H1 (cell line): ENCODE results near the gene PXDN. TPM values are rescaled to one million over a fixed set of nuclear protein-coding genes. Genes with fewer than 3 reads are reported as not detected.

Experiments
- CTCF ChIA-PET: fragments of 300-600 bp; sonication (Branson Sonifier 250); formaldehyde crosslinking; loops from one replicate; lab custom pipeline; 2021; ENCODE audit not compliant: partially characterized antibody; lab: Charles Lee
- POLR2A ChIA-PET: fragments of 300-600 bp; sonication (Branson Sonifier 250); formaldehyde crosslinking; loops from one replicate; lab custom pipeline; 2021; ENCODE audit warnings: inconsistent platforms; ENCODE audit not compliant: partially characterized antibody; lab: Charles Lee
- DNase-seq, 2 experiments: peaks; one replicate each; pipeline versions ENCODE4 v3.0.0 to v3.0.0-alpha.2; 2010 to 2022; ENCODE audit warnings: low spot score in 2 of 2, low read depth in 1 of 2, mixed read lengths in 1 of 2
- FAIRE-seq: peaks from 2 replicates; lab custom pipeline; 2011; peaks lifted over from hg19 to GRCh38; lab: Jason Lieb, UNC
- H2AFZ ChIP-seq: 2 replicates; pipeline ENCODE4 v1.8.1; 2012; ENCODE audit warnings: low read length, inconsistent platforms
- H2AK5ac ChIP-seq: 2 replicates; pipeline ENCODE4 v1.6.1; 2013; ENCODE audit warnings: low read depth, low read length
- H2BK120ac ChIP-seq: replicated peaks from 2 replicates; pipeline ENCODE3; 2013; ENCODE audit warnings: low read depth, low read length, inconsistent platforms
- H2BK12ac ChIP-seq: 2 replicates; pipeline ENCODE4 v1.6.1; 2013; ENCODE audit warnings: low read depth, low read length
- H2BK15ac ChIP-seq: 2 replicates; pipeline ENCODE4 v1.6.1; 2013; ENCODE audit warnings: low read length
- H2BK20ac ChIP-seq: 2 replicates; pipeline ENCODE4 v1.6.1; 2013; ENCODE audit warnings: low read length
- H2BK5ac ChIP-seq: 2 replicates; pipeline ENCODE4 v1.6.1; 2013; ENCODE audit warnings: low read depth, low read length
- H3K14ac ChIP-seq: 2 replicates; pipeline ENCODE4 v1.6.1; 2013; ENCODE audit warnings: inconsistent platforms; ENCODE audit not compliant: insufficient read length
- H3K18ac ChIP-seq: 2 replicates; pipeline ENCODE4 v1.6.1; 2013; ENCODE audit warnings: low read length; ENCODE audit errors: extremely low read depth
- H3K23ac ChIP-seq: 2 replicates; pipeline ENCODE4 v1.6.1; 2013; ENCODE audit warnings: inconsistent platforms; ENCODE audit not compliant: insufficient read length
- H3K23me2 ChIP-seq: 2 replicates; pipeline ENCODE4 v1.6.1; 2013; ENCODE audit warnings: low read depth, low read length
- H3K27ac ChIP-seq: 2 replicates; pipeline ENCODE4 v1.6.1; 2011; ENCODE audit warnings: low read depth, low read length, inconsistent platforms
- H3K27me3 ChIP-seq, 4 experiments: replicated peaks in 1 of 4; 1 replicate in 1 of 4; 2 replicates in 3 of 4; pipeline versions ENCODE4 v1.6.1 to v1.8.1; 2011 to 2013; ENCODE audit warnings: low read length in 3 of 4, mild to moderate bottlenecking in 3 of 4, inconsistent platforms in 2 of 4, mixed read lengths in 2 of 4, moderate library complexity in 1 of 4; ENCODE audit not compliant: control insufficient read depth in 3 of 4, insufficient read depth in 3 of 4; ENCODE audit errors: extremely low read depth in 1 of 4
- H3K36me3 ChIP-seq, 4 experiments: 2 replicates each; pipeline versions ENCODE4 v1.6.1 to v1.8.1; 2011 to 2013; ENCODE audit warnings: mild to moderate bottlenecking in 4 of 4, low read length in 3 of 4, moderate library complexity in 2 of 4, control low read depth in 1 of 4, inconsistent platforms in 1 of 4; ENCODE audit not compliant: insufficient read depth in 4 of 4, control insufficient read depth in 2 of 4
- H3K4ac ChIP-seq: replicated peaks from 2 replicates; pipeline ENCODE3; 2013; ENCODE audit warnings: low read length, low read depth, mixed read lengths, inconsistent platforms; ENCODE audit not compliant: insufficient read length
- H3K4me1 ChIP-seq, 4 experiments: replicated peaks in 1 of 4; 1 replicate in 1 of 4; 2 replicates in 3 of 4; pipeline versions ENCODE4 v1.6.1 to v1.8.1; 2011 to 2013; ENCODE audit warnings: low read length in 3 of 4, inconsistent platforms in 2 of 4, mixed read lengths in 1 of 4; ENCODE audit not compliant: insufficient read depth in 4 of 4, control insufficient read depth in 3 of 4
- H3K4me2 ChIP-seq, 2 experiments: 2 replicates each; pipeline versions ENCODE4 v1.6.1 to v1.8.1; 2011 to 2013; ENCODE audit warnings: low read depth in 2 of 2, low read length in 2 of 2, control low read depth in 1 of 2, inconsistent platforms in 1 of 2, mild to moderate bottlenecking in 1 of 2; ENCODE audit not compliant: insufficient read depth in 1 of 2
- H3K4me3 ChIP-seq, 4 experiments: fragments of 200-600, 300-600 bp in 1 of 4; sonication (generic), shearing (Covaris generic), sonication (Bioruptor Twin) in 1 of 4; 2 replicates each; pipeline versions ENCODE4 v1.5.1 to v1.8.1; 2011 to 2016; ENCODE audit warnings: low read length in 4 of 4, low read depth in 3 of 4, control low read depth in 2 of 4, inconsistent platforms in 2 of 4, mild to moderate bottlenecking in 2 of 4, mixed read lengths in 1 of 4, moderate library complexity in 1 of 4; ENCODE audit not compliant: insufficient read depth in 2 of 4; ENCODE audit errors: extremely low read depth in 1 of 4
- H3K56ac ChIP-seq: replicated peaks from 2 replicates; pipeline ENCODE3; 2013; ENCODE audit warnings: low read depth, mild to moderate bottlenecking, mixed read lengths, low read length, inconsistent platforms; ENCODE audit not compliant: insufficient read length
- H3K79me1 ChIP-seq: 2 replicates; pipeline ENCODE4 v1.6.1; 2013; ENCODE audit warnings: low read depth, low read length, control low read depth
- H3K79me2 ChIP-seq, 2 experiments: 2 replicates each; pipeline versions ENCODE4 v1.6.1 to v1.8.1; 2012 to 2013; ENCODE audit warnings: low read length in 2 of 2, mild to moderate bottlenecking in 2 of 2, inconsistent platforms in 1 of 2; ENCODE audit not compliant: insufficient read depth in 2 of 2, control insufficient read depth in 1 of 2
- H3K9ac ChIP-seq, 4 experiments: replicated peaks in 1 of 4; 1 replicate in 1 of 4; 2 replicates in 3 of 4; pipeline versions ENCODE4 v1.6.1 to v1.8.1; 2011 to 2013; ENCODE audit warnings: low read depth in 3 of 4, low read length in 3 of 4, control low read depth in 2 of 4, mild to moderate bottlenecking in 2 of 4, moderate library complexity in 2 of 4, inconsistent platforms in 1 of 4; ENCODE audit errors: extremely low read depth in 1 of 4
- H3K9me3 ChIP-seq, 2 experiments: 2 replicates each; pipeline versions ENCODE4 v1.6.1 to v1.8.1; 2012 to 2013; ENCODE audit warnings: mild to moderate bottlenecking in 2 of 2, moderate library complexity in 2 of 2, control low read depth in 1 of 2, inconsistent platforms in 1 of 2, low read depth in 1 of 2, low read length in 1 of 2, mixed read lengths in 1 of 2; ENCODE audit not compliant: insufficient read depth in 2 of 2
- H4K20me1 ChIP-seq, 2 experiments: replicated peaks in 1 of 2; 2 replicates each; pipeline versions ENCODE3 to v1.8.1; 2011 to 2013; ENCODE audit warnings: inconsistent platforms in 2 of 2, low read length in 2 of 2, mild to moderate bottlenecking in 1 of 2; ENCODE audit not compliant: insufficient read depth in 2 of 2, control insufficient read depth in 1 of 2
- H4K5ac ChIP-seq: 2 replicates; pipeline ENCODE4 v1.6.1; 2013; ENCODE audit warnings: low read length, low read depth, mixed read lengths, inconsistent platforms; ENCODE audit not compliant: insufficient read length
- H4K8ac ChIP-seq: 2 replicates; pipeline ENCODE4 v1.8.0; 2013; ENCODE audit warnings: mild to moderate bottlenecking, moderate library complexity, low read length, inconsistent platforms; ENCODE audit not compliant: insufficient read depth; ENCODE audit errors: extremely low read depth
- H4K91ac ChIP-seq: replicated peaks from 2 replicates; pipeline ENCODE3; 2013; ENCODE audit warnings: low read length, mixed read lengths, inconsistent platforms; ENCODE audit not compliant: insufficient read length
- BACH1 ChIP-seq: IDR thresholded peaks from 2 replicates; pipeline ENCODE4 v1.6.1; 2012; ENCODE audit warnings: low read length, improper control_type of control experiment
- BCL11A ChIP-seq, 2 experiments: IDR thresholded peaks; one replicate each; pipeline ENCODE4 v1.6.1; 2011; ENCODE audit warnings: low read depth in 2 of 2, low read length in 2 of 2, mild to moderate bottlenecking in 2 of 2
- CTBP2 ChIP-seq: IDR thresholded peaks from 2 replicates; pipeline ENCODE4 v1.7.0; 2011; ENCODE audit warnings: borderline replicate concordance, mild to moderate bottlenecking, moderate library complexity, mixed read lengths, low read length; ENCODE audit not compliant: insufficient read depth, insufficient read length
- KDM4A ChIP-seq: IDR thresholded peaks from one replicate; pipeline ENCODE4 v1.7.1; 2012; ENCODE audit warnings: low read depth, mild to moderate bottlenecking, moderate library complexity, low read length, inconsistent platforms; ENCODE audit not compliant: severe bottlenecking
- PHF8 ChIP-seq: fragments of 200-600 bp; sonication (generic); conservative IDR thresholded peaks from 2 replicates; pipeline ENCODE4 v1.7.1; 2012; ENCODE audit warnings: low read depth, mild to moderate bottlenecking, inconsistent platforms, low read length, moderate library complexity
- POLR2A ChIP-seq, 2 experiments: IDR thresholded peaks; 1 replicate in 1 of 2; 2 replicates in 1 of 2; pipeline ENCODE4 v1.6.1; 2011; ENCODE audit warnings: low read depth in 2 of 2, low read length in 2 of 2, mild to moderate bottlenecking in 2 of 2; ENCODE audit errors: control extremely low read depth in 1 of 2
- RFX5 ChIP-seq: IDR thresholded peaks from 2 replicates; pipeline ENCODE4 v1.6.1; 2011; ENCODE audit warnings: low read depth, low read length, improper control_type of control experiment, borderline replicate concordance
- SP4 ChIP-seq: IDR thresholded peaks from 2 replicates; pipeline ENCODE4 v1.6.1; 2012; ENCODE audit warnings: low read length, inconsistent platforms
- SRF ChIP-seq: IDR thresholded peaks from 2 replicates; pipeline ENCODE4 v1.6.1; 2011; ENCODE audit warnings: mild to moderate bottlenecking, low read depth, low read length, moderate library complexity
- USF2 ChIP-seq: IDR thresholded peaks from 2 replicates; pipeline ENCODE4 v1.6.1; 2011; ENCODE audit warnings: low read length, improper control_type of control experiment
- ZNF274 ChIP-seq: IDR thresholded peaks from 2 replicates; pipeline ENCODE4 v1.7.0; 2012; ENCODE audit warnings: low read length, borderline replicate concordance; ENCODE audit errors: extremely low read depth
- WGBS, 2 experiments: shearing (Covaris generic) in 1 of 2; methylation state at CpG; one replicate each; pipeline versions ENCODE4 v1.1.6 to v1.1.7; 2013 to 2015; ENCODE audit warnings: low lambda C conversion rate in 2 of 2, mixed read lengths in 2 of 2, inconsistent platforms in 1 of 2, low coverage in 1 of 2, missing lambda C conversion rate in 1 of 2; ENCODE audit not compliant: insufficient replicate concordance in 2 of 2, insufficient coverage in 1 of 2, insufficient read length in 1 of 2; ENCODE audit errors: extremely low coverage in 1 of 2, missing lambda C conversion rate in 1 of 2; 5-methylcytosine and 5-hydroxymethylcytosine counted together
- polyA plus RNA-seq, 7 experiments: library from polyadenylated mRNA; depleted of rRNA in 3 of 7; stranded (reverse) in 5 of 7; unstranded in 2 of 7; fragments of >200 nt in 5 of 7; fragments of 200-250 nt in 2 of 7; gene quantifications; 1 replicate in 5 of 7; 2 replicates in 1 of 7; 4 replicates in 1 of 7; pipeline versions ENCODE4 v1.2.1 to v1.2.3, GENCODE V29; 2011 to 2013; ENCODE audit warnings: missing spikeins in 2 of 7, mixed read lengths in 2 of 7
- total RNA-seq: library from RNA; stranded (reverse); fragmentation: NEBNext Ultra II Directional; extraction: Animal tissue kit (Norgen Biotek cat#: 25700); gene quantifications from 2 replicates; pipeline ENCODE4 v1.2.1, GENCODE V29; 2021

Gene PXDN
- total and polyA plus RNA-seq, 2 of the 8 experiments (the other 6 are each of a cell fraction or from before 2014, with no cell fraction given) = 104 to 141 TPM

GRCh38 chr2:1661891-1662605 lies 82.3 kb downstream of the PXDN start:
- Histone ChIP-seq H4K8ac (no peak overlapping the region; the same call in 1 of the 2 replicates), H3K56ac (no peak overlapping the region), H3K23ac (no peak overlapping the region), H4K91ac (no peak overlapping the region), H3K4me1 (peaks cover 0 to 4% (median 0%) of the 10 kb centered on the region in 4 experiments; a peak in 1 of 7 replicates), H3K27ac (no peak overlapping the region; the same call in 1 of the 2 replicates), H4K5ac (no peak overlapping the region), H2BK5ac (no peak overlapping the region; the same call in 1 of the 2 replicates), H3K36me3 (peaks cover 11 to 57% (median 30%) of the 10 kb centered on the region in 4 experiments), H3K4me3 (no peak overlapping the region), H2AK5ac (no peak overlapping the region), H3K9ac (no peak overlapping the region), H3K4ac (no peak overlapping the region), H2BK120ac (no peak overlapping the region), H3K4me2 (no peak overlapping the region), H2AFZ (no peak overlapping the region), H3K79me2 (no peaks in the 10 kb centered on the region), H3K79me1 (no peaks in the 10 kb centered on the region; the same call in 1 of the 2 replicates), H2BK12ac (no peak overlapping the region), H3K9me3 (no peaks in the 10 kb centered on the region), H2BK15ac (no peak overlapping the region), H4K20me1 (peaks cover 3 to 12% of the 10 kb centered on the region in 2 experiments), H3K18ac (no peak overlapping the region), H3K27me3 (no peaks in the 10 kb centered on the region), H3K14ac (no peak overlapping the region), H2BK20ac (no peak overlapping the region), H3K23me2 (no peaks in the 10 kb centered on the region)
- ChIA-PET CTCF (interaction anchor here (0.9 to 3.9 kb wide), 7 partner anchors 9 to 155 kb away, joined by 3 to 14 read pairs (median 3); no protein-coding TSS in a partner anchor), POLR2A (interaction anchor here (1.3 kb wide), 1 partner anchor 37 kb away, joined by 4 read pairs; no protein-coding TSS in a partner anchor)
- DNase-seq (no peak), FAIRE-seq (no peak)
- WGBS, 2 experiments = 94% methylated on average over 19 of the region's 19 CpGs; no CpG with 5 or more reads in 1 of the 2 experiments
- TF ChIP-seq PHF8 (no peak), ZNF274 (no peak), POLR2A (IDR thresholded peaks at IDR 0.05; ENCODE audit: control extremely low read depth in 1 of 2, low read depth in 2 of 2, low read length in 2 of 2) (no peak), USF2 (no peak), RFX5 (no peak), CTBP2 (no peak), SRF (no peak), KDM4A (no peak), BCL11A (IDR thresholded peaks at IDR 0.05; ENCODE audit: low read depth in 2 of 2, low read length in 2 of 2) (no peak), SP4 (no peak), BACH1 (no peak)
